Skin epidermis (tissue), 12 donors: ENCODE data around the gene TBCD.
"Not testable (repeated sequence)": the region's sequence is repeated elsewhere in the genome, so short reads cannot be mapped to it uniquely, and the experiment has no call there.

ENCODE experiments used
- H3K27ac ChIP-seq, 21 experiments: fragments of 200-600 bp; sonication (generic) in 11 of 21; one replicate each; pipeline ENCODE4 v1.5.0; 2020; ENCODE audit warnings: mild to moderate bottlenecking in 3 of 21, inconsistent platforms in 2 of 21, moderate library complexity in 2 of 21
- H3K4me3 ChIP-seq, 7 experiments: fragments of 200-600 bp; sonication (generic) in 2 of 7; one replicate each; pipeline ENCODE4 v1.5.0; 2020; ENCODE audit warnings: inconsistent platforms in 2 of 7, mild to moderate bottlenecking in 2 of 7, moderate library complexity in 1 of 7

TBCD gene

DNA sequence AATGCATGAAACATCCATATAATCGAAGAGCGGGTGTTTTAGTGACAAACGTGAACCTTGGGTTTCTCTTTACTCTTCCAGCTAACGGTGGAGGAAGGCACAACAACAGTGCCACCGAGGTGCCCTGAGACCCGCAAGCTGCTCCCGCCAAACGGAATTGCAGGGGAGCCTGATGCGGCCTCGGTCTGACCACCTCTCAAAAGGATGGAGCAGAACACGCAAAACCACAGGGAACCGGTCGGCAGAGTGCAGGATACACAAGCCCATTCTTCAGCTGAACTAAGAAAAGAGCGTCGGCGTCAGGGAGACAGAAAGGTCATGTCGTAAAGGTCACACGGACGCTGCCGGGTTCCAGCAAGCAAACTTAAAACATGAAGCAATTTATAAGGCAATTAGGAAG lies 197.5 kb downstream of the TBCD start:
- Histone ChIP-seq H3K4me3 (no peak overlapping the region), H3K27ac (no peak overlapping the region)

DNA sequence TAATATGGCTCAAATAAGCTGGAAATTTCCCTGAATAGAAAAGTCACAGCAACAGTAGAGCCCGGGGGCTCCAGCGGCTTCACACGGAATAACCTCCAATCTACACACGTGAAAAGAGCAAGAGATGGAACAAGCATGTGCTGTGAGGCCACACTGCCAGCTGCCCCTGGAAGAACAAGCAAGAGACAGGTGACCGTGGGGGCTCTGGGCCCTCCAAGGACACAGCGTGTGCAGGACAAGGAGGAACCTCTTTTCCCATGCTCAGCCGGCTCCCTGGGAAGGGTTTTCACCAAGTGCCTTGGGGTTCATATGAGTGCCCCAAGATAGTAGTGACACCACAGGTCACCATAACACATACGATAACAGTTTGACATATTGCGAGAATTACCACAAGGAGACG lies 198.1 kb downstream of the TBCD start:
- H3K4me3 ChIP-seq, result no peak overlapping the region
- no peak overlapping the region for H3K27ac ChIP-seq

DNA sequence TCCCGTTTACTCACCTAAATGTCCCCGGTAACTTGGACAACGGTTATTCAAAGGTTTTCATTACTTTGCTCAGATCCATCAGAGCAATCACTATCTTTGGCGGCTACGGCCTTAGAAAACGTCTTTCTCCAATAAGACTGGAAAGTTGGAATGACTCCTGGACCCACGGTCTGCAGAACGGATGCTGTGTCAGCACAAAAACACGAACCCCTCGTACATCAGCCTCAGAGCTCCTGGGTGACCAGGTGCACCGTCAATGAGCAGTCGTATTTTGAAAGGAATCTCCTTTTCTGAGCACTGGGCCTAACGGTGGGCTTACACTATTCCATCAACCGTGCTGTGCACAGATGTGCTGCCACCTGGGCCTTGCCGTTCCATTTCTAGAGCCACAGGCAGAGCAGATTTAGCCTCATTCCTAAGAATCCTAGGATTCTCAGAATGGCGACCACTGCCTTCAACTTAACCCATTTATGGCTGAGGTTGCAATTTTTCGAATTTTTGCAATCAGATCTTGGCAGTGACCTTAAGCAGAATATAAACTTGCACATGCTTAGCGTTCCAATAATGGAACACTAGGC lies 198.7 kb downstream of the TBCD start:
- Histone ChIP-seq H3K4me3 (no peak overlapping the region), H3K27ac (no peak overlapping the region)

DNA sequence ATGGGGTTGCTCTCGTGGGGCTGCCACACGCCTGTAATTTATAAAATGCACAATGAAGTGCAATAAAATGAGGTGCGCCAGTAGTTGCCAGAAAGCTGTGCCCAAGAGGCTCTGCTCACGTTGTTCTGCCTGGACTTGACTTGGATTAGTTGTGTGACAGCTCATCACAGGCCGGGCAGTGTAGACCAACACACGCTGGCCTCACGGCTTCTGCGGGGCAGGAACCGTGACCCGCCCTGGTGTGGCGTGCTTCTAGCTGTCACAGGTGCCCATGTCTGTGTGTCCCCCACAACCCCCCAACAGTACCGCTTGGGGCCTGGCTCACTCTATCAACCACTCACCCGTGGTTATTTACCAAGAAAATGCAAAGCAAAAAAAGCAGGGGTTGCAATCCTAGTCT lies 200.2 kb downstream of the TBCD start:
- no peak overlapping the region for H3K4me3 ChIP-seq
- no peak overlapping the region for H3K27ac ChIP-seq

DNA sequence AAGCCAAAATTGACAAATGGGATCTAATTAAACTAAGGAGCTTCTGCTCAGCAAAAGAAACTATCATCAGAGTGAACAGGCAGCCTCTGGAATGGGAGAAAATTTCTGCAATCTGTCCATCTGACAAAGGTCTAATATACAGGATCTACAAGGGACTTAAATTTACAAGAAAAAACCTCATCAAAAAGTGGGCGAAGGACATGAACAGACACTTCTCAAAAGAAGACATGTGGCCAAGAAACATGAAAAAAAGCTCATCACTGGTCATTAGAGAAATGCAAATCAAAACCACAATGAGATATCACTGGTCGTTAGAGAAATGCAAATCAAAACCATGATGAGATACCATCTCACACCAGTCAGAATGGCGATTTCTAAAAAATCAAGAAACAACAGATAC lies 203.2 kb downstream of the TBCD start:
- not testable (repeated sequence) for H3K27ac ChIP-seq, H3K4me3 ChIP-seq

DNA sequence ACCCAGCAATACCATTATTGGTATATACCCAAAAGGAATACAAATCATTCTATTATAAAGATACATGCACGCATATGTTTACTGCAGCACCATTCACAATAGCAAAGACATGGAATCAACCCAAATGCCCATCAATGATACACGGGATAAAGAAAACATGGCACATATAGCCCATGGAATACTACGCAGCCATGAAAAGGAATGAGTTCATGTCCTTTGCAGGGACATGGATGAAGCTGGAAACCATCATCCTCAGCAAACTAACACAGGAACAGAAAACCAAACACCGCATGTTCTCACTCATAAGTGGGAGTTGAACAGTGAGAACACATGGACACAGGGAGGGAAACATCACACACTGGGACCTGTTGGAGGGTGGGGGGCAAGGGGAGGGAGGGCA lies 203.8 kb downstream of the TBCD start:
- H3K27ac ChIP-seq, H3K4me3 ChIP-seq: not testable (repeated sequence)

DNA sequence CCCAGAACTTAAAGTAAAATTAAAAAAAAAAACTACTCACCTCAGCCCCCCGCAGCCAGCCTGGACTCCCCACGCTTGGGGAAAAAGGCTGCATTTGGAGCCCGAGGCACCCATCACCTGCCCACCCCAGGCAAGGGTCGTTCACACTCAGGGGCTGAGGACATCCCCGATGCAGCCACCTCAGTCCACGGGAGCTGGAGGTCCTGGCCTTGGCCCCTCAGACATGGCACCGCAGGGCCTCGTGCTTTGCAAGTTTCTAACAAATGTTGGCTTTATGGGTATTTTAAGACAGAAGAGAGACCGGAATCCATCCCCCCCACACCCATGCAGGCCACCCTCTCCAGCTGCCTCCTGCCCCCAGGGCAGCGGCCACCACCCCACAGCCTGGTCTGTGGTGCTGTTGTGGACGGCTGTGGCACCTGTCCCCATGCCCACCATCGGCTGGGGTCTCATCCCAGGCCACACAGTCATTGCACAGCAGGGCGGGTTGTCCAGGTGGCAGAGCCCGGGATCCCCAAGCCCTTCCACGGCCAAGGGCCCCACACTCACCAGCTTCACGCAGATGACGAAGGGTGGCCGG lies 204.4 kb downstream of the TBCD start:
- Histone ChIP-seq H3K4me3 (no peak overlapping the region), H3K27ac (no peak overlapping the region)

DNA sequence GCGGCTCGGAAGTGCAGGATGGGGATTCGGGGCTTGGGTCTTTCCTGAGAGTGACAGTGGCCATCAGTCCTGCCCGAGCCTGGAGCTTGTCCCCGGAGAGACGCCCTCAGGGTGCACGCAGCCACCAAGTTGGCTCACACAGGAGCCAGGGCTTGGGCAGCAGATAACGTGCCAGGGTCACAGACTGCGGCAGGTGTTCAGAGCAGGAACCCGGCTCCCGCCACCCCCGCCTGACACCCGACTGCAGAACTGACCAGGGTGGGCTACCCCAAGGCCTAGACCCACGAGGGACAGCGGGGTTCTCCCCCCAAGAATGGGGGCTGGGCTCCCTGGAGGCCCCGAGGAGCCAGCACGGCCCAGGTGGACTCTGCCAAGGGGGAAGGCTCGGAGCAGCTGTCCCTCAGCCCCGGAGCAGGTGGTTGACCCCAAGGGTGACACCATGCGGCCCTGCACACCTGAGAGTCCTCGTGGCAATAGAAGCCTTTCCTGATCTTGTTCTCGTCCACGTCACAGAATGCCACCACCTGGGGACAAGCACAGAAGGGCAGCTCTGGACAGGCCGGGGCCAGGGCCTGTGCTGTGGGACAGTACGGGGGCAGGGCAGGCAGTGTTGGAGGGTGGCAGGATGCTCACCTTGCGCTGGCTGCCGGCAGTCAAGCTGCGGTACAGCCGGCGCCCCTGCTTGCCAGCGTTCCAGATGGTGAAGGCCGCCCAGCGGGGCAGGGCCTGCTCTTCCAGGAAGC lies 205.0 kb downstream of the TBCD start:
- no peak overlapping the region for H3K27ac ChIP-seq

DNA sequence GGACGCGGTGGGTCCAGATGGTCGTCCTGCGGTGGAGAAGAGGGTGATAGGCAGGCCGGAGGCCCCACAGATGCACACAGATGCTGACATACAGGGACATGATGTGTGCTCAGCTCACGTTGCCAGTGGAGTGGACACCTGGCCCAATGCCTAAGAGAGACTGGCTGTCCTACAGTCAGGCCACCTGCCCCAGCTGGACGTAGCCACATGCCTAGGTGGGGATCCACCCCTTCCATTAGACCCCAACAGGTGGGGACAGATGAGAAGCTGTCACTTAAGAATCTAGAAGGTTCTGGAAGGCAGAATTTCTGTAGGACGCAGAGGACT lies 205.6 kb downstream of the TBCD start:
- no peak overlapping the region for H3K27ac ChIP-seq
- no peak overlapping the region for H3K4me3 ChIP-seq

More for the DNA sequence above, 205.0 kb downstream of the TBCD start:
- no peak overlapping the region for H3K4me3 ChIP-seq

DNA sequence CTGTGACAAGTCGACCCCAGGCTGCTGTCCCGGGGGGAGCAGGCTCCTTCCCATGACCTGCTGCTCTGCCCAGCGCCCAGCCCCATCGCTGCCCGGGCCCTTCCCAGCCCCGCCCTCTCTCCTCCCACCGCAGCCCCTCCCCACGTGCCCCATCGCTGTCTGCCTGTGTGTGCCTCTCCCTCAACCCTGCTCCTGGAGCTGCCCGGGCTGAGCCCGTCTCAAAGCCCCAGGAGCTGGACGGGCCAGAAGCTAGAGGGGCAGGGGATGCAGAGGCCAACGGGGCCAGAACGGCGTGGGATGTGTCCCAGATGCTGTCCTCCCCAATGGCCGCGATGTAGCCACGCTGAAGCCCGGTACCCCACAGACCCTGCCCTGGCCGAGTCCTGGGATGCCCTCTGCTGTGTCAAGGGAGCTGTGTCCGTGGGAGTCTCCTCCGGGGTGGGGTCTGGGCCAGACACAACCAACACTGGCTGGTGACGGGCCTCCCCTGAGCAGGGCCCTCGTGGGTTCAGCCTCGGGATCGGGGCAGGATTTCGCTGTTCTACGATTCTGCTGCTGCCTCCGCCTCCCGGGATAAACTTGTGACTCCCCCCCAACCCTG lies 206.2 kb downstream of the TBCD start:
- no peak overlapping the region for H3K4me3 ChIP-seq
- no peak overlapping the region for H3K27ac ChIP-seq

DNA sequence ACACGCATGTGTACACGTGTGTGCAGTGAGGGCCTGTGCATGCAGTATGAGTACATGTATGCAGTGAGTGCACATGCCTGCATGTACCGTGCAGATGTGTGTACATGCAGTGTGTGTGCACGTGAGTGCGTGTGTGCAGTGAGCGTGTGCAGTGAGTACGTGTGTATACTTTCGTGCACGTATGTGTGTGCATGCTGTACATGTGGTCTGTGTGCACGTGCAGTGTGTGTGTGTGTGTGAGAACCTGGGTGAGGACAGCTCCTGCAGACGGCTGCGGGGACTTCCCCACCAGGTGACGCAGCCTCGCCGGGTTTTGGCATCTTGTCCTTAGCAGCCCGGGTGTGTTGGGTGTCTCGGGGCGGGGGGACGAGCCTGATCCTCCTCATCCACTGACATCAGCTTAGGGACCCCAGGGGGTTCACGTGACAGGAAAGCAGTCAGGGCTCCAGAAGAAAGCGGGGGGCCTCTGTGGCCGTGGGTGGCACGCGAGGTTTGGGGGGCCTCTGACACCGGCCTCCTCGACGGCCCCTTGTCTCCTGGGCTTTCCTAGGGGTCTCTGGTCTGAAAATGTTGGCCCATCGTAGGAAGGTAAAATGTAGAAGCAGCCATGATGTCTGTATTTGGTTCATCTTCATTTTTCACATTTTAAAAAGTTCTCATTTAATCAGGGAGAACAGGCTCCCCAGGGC lies 207.5 kb downstream of the TBCD start:
- Histone ChIP-seq H3K4me3 (no peak overlapping the region), H3K27ac (no peak overlapping the region)

DNA sequence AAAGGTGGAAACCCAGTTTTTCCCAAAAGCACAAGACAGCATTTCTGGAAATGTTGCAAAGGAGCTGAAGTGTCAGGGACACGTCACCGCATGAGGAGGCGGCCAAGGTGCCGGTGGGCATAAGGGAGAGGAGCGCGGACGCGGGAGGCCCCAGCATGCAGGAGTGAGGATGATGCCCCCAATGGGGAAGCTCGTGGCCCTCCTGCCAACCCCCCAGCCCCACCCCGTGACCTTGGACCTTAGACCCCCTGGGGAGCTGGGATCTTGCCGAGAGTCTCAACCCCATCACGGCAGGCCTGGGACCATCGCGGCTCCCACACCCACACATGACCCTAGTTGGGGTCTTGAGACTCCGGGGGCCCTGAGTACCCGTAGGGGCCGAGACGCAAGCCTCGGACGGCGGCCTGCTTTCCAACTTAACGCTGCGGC lies 208.1 kb downstream of the TBCD start:
- Histone ChIP-seq H3K27ac (no peak overlapping the region), H3K4me3 (no peak overlapping the region)

DNA sequence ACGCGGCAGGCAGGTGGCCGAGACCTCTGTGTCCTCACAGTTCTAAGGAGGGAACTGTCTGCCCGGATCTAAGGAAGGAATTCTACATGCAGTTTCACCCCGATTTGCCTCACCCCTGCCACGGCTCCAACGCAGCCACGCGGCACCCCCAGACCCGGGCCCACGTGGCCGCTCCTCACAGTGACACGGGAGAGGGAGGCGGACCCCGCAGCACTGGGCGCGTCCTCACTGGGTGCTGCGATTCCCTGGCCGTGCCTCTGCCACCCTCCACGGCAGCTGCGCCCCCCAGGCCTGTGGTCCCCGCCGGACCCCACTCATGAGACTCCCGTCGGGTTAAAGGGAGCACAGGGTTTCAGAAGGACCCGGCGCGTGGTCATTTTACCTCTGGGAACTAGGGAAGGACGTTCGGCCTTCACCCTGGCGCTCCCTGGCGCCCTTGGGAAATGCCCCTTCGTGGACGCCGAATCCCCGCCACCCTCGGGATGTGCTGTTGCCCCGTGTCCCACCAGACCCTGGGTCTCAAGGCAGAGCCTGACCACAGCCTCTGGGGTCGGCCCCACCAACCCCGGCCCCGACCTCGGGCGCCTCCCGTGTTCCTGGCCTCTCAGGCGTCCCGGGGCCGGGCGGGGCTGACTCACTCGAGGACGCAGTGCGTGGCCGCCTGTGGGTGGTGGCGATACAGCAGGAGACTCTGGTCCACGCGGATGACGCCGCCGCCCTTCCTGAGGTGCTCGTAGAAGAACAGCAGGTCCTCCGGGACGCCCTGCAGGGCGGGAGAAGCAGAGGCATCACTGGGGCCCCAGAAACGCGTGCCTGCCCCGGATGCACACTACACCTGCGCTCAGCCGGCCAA lies 208.8 kb downstream of the TBCD start:
- Histone ChIP-seq H3K27ac (no peak overlapping the region), H3K4me3 (no peak overlapping the region)

DNA sequence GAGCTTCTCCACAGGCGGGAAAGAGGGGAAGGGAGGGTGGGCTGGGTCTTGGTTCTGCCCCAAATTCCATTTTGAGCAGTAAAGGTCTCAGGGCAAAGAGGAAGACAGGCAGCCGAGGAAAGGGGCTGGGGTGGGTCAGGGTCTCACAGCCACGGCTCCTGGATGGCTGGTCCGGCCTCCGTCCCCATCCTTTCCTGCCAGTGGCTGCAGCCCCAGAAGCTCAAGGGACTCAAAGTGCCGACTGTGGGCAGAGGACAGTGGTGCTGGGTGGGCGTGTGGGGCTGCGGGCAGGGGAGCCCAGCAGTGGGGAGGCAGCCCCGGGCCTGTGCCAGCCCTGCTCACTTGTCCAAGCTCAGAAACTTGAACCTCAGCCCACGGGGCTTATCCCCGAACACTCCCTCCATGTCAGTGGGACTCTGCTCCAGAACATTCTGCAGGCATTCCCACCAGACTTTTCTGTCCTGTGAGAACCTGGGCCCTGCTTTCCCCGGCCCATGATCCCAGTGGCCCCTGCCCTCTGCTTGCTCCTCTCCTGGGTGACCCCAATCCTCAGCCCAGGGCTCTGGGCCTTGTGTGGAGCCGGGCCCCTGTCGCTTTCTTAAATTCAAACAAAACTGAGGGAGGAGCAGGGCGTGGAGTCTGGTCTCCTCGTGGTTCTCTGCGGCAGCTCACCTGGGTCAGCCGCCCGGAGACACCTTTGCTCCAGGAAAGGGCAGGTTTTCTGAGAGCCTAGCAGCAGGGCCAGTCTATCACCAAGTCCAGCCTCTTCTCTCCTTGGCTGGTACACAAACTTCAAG lies 209.7 kb downstream of the TBCD start:
- Histone ChIP-seq H3K4me3 (no peak overlapping the region), H3K27ac (no peak overlapping the region)

DNA sequence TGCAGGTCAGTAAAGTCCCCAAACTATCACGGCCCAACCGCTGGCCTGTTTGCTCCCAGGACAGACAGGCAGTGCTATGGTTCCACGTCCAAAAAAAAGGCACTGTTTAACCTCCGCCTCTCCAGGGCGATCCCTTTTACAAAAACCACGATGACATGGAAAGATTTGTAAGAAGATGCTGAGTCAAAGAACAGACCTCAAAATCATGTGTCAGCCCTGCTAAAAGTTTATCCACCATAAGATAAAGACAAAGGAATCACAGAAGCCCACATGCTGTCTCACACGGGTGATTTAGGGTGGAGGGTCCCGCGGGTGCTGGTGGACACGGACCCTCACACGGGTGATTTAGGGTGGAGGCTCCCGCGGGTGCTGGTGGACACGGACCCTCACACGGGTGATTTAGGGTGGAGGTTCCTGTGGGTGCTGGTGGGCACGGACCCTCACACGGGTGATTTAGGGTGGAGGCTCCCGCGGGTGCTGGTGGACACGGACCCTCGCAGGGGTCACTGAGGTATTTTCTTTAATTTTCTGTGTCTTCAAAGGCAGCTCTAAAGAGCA lies 210.4 kb downstream of the TBCD start:
- Histone ChIP-seq H3K27ac (peak overlapping the region in 2 of 21 experiments; percentile 54 to 64), H3K4me3 (no peak overlapping the region)

DNA sequence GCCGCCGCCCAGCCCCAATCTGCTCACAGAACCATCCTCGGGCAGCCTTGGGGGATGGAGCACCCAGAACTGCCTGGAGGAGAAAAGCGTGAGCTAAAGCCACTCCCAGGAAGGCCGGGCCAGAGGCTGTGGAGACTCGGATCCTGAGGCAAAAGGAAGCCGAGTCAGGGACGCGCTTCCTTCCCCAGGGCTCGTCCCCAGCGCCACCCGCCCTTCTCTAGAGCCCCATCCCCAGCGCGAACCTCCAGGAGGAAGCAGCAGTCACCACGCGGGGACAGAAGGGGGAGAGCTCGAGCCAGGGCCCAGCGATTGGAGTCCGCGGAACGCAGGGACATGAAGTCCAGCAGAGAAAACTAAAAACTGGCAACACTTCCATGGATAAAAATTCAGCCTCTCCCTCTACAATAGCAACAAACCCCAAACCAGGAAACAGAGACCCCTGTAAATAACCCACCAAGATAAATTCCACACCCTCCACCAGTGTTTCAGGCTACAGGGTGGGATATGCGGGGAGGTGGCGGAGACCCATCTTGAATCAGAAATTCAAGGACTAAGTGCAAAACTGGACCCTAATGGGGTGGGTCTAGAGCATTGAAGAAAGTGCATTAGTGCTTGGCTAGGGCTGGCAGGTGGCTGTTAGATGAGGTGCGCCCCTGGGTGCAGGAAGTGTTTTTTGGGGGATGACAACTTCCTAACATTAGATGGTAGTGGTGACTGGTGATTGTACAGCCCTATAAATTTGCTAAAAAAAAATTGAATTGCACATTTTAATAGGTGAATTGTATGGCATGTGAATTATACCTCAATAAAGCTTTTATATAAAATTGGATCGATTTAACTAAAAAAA lies 211.5 kb downstream of the TBCD start:
- no peak overlapping the region for H3K4me3 ChIP-seq
- peak overlapping the region in 9 of 21 experiments; percentile 11 to 64 (median 29) for H3K27ac ChIP-seq

DNA sequence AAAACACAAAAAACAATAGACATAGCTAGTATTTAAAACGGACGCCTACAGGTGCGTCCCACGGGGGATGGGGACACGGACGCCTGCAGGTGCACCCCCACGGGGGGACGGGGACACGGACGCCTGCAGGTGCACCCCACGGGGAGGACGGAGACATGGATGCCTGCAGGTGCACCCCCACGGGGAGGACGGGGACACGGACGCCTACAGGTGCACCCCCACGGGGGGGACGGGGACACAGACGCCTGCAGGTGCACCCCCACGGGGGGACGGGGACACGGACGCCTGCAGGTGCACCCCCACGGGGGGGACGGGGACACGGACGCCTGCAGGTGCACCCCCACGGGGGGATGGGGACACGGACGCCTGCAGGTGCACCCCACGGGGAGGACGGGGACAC lies 212.6 kb downstream of the TBCD start:
- H3K4me3 ChIP-seq, H3K27ac ChIP-seq: not testable (repeated sequence)

DNA sequence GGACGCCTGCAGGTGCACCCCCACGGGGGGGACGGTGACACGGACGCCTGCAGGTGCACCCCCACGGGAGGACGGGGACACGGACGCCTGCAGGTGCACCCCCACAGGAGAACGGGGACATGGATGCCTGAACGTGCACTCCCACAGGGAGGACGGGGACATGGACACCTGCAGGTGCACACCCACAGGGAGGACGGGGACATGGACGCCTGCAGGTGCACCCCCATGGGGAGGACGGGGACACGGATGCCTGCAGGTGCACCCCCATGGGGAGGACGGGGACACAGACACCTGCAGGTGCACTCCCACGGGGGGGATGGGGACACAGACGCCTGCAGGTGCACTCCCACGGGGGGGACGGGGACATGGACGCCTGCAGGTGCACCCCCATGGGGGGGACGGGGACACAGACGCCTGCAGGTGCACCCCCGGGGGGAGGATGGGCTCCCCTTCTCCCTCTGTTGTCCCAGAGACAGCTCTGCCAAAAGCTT lies 213.0 kb downstream of the TBCD start:
- Histone ChIP-seq H3K27ac (no peak overlapping the region), H3K4me3 (no peak overlapping the region)
